ENCODE measurements around the gene NFIA.

The NFIA gene

DNA sequence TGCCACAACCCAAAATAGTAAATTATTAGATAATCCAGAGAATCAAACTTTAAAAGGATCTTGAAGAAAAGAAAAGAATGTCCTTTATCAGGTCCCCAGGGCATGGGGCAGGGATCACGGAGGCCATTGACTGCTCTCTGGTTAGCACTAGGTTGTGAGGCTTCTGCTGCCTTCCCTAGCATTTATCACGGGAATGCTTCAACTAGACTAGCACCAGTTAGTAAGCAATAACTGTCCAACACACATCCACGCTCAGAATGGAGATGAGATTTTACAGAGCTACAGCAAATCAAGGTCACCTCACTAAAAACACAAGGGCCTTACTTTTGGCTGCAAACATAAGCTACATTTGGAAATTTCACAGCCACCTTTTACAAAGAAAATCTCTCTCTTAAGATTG lies 304.0 kb downstream of the NFIA start:
- DNase-seq = no peak

DNA sequence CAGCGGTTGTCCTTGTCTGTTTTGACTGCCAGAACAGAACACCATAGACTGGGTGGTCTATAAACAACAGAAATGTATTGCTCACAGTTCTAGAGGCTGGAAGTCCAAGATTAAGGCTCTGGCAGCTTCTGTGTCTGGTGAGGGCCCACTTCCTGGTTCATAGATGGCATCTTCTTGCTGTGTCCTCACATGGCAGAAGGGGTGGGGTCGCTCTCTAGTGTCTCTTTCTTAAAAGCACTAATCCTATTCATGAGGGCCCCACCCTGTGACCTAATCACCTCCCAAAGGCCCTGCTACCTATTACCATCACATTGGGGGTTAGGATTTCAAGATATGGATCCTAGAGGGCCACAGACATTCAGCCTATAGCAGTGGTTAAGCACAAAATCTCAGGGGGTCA lies 304.4 kb downstream of the NFIA start:
- no peak for DNase-seq

DNA sequence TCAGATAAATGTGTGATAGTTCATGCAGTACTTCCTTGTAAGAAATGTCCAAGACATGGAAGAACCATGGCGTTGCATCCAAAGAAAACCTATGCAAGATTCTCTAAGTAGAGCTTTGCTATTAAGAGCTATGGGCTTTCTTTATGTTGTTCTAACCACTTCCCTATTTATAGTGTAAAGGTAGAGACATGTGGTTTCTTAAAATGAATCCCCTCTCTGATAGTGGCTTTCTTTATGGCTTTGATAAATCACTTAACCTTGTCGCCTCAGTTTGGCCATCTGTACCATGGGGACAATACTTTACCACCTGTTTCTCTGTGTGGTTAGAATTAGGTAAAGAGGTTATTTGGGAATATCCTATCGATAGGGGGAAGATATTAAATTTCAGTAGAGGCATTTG lies 305.5 kb downstream of the NFIA start:
- DNase-seq = no peak

DNA sequence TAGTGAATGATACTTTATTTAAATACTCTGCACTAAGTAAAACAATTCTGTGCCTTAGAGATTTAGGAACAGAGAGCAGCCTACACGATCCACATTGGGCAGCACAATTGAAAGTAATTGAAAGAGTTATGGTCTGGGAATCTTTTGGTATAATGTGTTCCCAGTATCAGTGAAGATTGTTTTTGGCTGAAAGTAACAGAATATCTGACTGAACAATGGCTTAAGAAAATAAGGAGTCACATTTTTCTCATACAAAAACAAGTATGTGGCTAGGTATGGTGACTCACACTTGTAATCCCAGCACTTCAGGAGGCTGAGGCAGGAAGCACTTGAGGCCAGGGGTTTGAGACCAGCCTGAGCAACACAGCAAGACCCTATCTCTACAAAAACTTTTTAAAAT lies 306.2 kb downstream of the NFIA start:
- DNase-seq = no peak

DNA sequence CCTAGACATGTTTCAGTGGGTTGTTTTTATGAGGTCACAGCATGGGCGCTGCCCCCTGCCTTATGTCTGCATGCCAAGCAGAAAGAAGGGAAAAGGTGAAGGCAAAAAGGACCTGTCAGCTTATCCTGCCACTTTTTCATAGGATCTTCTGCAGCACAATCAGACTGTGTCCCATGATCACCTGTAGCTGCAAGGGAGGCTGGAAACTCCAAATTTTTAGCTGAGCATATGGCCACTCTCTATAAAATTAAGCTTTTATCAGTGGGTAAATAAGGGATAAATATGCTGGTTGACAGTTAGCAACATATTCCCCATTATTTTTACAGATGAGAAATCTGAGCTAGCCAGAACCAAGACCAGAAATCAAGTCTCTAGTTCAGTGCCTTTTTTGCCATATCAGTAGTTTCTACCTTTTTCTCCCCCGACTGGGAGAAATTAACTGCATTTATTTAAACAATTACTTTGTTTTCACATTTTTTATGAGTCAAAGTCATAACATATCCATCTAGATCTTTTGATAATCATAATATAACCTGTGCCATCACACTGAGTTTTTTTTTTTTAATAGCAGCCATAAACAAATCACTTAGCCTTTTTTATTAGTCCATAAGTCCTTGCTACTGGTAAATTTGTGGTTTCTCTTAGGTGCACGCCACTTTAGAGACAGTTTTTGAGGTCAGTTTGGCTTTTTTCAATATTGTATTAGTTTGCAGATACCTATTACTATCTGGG lies 307.0 kb downstream of the NFIA start:
- no peak for DNase-seq

DNA sequence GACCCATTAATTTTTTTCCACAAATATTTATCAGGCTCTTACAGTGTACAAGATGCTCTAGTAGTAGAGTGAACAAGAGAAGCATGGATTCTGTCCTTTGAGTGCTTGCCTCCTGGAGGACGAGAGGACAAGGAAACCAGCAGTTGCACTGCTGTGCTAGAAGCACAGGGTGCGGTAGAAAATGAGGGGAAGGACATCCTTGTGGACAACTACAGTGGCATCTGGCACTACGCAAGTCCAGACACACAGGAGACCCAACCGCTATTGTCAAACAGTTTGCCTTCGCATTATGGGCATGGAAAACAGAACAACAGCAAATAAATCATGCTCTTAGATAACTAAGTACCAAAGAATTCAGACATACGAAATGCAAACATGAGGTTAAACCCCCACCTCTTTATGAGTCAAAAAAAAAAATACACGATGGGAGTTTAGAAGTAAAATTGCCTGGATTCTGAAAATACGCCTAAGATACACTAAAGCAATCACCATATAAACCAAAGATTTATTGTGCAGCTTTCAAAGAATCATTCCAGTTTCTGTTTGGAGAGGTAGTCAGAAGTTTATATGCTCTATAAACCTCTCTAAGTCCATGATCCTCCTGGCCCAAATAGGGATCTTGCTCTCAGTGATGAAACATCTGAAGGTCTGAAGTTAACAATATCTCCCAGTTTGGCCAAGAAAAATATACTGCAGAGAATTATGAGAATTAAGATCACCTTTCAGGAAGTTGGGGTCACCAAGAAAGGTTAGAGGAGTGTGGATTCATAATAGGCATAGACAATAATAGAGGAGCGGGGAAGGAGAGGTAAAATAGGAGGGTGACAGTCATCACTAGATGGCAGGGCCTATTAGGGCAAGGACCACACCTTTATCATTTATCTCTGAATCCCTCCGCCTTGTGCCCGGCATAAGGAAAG lies 307.8 kb downstream of the NFIA start:
- no peak for DNase-seq

DNA sequence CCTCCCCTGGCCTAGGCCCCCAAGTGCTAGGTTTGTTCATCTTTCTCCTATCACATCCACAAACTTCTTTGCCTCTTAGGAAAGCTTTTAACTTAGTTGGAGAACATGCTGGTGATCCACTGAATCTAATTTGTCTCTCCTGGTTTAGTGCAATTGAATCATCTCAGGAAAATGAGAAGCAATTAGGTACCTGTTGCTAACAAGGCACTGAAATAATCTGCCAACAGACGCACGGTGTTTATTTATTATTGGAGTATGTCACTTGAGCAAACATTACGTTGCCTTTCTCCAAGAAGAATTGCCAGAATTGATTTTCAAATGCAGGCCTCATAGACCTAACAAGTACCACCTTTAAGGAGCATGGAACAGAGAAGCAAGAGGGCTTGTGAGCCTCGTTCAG lies 309.4 kb downstream of the NFIA start:
- DNase-seq = no peak

DNA sequence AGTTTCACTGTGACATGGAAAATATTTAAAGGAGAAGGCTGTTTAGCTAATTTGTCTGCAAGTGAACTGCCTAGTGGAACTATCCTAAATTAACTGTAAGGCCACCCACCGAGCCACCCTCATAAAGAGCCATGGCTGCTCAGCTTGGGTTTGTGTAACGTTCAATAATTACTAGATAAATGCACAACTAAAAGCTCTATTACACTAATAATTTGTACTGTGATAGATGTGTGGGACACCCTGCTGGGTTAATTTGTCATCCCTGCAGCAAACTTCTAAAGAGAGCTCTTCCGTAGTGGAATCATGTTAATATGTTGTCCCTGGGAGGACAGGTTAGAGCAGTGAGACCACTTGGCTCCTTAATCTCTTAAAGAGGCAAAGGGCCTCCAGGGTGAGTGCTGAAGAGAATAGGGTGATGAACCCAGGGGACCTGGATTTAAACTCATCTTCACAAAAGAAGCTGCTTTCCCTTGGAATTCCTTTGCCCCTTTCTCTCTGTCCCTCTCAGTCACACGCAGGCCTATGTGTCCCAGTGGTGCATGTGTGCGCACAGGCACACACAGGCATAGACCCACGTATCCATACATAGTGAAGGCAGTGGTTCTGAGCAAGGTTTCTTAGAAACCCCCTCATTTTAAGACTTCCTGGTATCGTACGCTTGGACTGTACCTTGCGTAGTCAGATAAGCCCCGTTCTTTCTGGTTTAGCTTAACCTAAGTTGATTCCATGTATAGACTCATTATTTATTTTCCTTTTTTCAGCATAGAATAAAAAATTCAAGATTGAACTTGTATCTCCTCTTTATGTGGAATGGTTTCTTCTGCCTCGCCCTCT lies 310.3 kb downstream of the NFIA start:
- no peak for DNase-seq

DNA sequence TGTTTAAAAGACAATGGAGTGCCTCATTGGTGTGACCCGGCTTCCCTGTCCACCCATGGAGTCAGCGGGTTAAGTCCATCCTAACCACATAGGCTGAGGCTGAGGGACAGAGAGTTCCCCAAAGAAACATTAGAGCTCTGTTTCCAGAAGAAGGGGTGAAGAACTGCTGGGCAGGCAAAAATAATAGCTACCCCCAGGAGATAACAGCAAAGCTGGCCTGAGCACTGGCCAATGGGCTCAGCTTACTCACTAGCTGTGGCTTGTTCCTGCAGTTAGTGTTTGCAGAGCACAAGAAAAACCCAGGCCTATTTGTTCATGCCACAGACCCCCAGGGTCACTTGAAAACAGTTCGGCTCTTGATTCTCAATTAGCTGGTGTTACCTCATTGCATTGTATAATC lies 311.2 kb downstream of the NFIA start:
- DNase-seq = no peak

DNA sequence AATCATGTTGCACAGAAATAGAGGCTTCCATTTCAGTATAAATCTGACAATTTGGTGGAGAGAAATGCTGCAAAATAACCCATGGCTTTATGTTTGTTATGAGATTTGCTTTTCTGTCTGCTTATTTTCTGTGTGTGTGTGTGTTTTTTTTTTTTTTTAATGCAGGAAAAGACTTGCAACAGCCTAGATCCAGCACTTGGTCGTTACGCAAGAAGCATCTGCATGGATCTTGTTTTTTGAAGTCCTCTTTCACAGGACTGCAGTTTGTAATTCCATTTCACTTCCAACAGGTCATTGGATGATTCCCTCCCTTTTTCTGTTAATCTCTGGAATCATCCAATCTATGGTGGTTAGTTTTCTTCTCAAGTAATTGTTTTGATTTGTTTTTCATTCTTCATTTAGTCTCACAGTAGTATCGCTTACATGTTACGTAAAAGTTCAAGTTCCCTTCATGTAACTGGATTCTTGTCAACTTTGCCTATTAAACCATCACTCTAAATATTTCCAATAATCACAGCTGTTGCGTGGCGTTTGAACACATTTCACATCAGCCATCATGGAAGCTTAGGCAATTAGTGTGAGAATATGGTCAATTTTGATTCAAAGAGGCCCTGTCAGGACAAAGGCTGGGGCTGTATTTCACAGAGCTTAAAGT lies 312.9 kb downstream of the NFIA start:
- DNase-seq = no peak

DNA sequence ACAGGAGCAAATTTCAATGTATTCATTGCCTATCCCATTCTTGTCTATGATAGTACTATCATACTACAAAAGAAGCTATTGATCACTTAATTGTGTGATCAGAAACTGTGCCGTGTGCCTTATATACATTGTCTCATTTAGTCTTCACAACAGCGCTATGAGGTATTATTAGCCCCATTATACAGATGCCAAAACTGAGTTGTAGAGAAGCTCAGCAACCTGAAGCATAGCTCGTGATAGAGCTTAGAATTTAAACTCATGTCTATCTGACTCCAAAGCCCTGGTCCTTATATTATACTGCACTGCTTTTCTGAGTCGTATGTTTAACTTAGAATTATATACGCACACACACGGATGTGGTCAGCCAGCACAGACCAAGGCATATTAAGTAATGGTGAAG lies 315.1 kb downstream of the NFIA start:
- no peak for DNase-seq

DNA sequence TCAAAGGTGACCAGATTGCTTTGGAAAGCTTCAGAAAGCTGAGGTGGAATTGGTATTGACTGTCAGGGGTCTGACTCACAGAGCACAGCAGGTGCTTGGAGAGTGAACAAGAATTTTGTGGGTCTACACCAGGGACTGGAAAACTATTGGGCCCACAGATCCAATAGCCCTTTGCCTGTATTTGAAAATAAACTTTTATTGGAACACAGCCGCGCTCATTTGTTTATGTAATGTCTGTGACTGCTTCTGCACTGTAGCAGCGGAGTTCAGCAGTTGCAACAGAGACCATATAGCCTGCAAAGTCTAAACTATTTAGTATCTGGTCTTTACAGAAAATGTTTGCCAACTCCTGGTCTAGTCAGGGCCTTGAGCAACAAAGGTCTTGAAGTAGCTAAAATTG lies 315.6 kb downstream of the NFIA start:
- no peak for DNase-seq

DNA sequence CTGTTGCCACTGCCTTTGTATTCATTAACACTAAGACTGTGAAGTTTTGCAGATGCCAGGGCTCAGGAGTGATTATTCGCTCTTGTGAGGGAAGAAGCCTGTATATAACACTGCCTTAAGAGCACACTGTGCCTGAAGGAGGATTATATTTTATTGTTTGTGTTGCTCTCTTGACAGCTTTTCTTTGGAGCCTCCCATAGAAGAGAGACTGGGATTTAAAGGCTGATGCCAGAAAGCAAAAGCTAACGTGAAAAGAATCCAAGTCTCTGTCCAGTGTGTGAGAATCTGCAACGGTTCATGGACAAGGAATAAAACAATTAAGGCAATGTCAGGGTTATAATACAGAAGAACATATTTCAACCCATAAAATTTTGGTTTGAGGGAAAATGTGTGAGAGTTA lies 316.8 kb downstream of the NFIA start:
- DNase-seq = no peak

DNA sequence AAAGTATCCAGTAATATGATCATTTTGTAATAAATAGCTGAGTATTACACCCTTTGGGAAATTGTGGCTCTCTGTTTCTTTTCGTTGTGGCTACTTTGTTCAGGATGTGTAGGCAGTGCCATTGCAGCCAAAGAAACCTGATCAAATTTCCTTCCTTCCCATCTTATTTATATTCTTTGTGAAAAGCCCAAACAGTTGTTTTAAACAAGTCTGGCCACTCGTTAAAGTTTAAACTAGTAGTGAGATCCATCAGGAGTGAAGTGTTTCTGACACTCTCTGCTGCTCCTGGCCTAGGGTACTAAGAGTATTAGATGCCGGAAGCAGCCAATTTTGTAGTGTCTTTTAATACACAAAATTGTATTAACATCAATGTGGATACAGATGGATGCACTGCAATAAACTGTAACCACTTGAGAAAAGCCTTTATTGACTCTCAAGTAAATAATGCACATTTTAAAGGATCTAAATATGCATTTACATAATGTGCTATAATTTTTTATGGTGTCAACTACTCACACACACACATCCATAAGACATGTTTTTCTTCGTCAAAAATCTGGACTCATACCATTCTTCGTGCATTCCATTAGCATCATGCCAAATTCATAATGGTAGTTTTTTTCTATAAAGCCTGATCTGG lies 317.9 kb downstream of the NFIA start:
- no peak for DNase-seq

DNA sequence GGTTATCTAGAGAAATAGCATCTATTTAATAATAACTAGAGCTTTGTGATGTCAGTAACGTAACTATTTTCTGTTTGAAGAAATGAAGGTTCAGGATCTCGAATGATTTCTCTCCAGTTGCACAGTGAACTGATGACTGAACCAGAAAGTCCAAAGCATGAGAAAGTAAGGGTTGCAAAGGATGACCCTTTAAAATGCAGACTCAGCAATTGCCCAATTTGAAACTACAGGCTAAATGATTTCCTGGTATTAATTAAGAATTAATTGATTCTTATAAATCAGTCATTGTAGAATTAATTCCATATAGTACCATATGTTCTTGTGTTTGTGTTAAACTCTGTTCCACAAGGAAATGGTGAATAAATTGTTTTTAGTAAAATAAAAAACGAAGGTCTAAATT lies 318.6 kb downstream of the NFIA start:
- DNase-seq = no peak

DNA sequence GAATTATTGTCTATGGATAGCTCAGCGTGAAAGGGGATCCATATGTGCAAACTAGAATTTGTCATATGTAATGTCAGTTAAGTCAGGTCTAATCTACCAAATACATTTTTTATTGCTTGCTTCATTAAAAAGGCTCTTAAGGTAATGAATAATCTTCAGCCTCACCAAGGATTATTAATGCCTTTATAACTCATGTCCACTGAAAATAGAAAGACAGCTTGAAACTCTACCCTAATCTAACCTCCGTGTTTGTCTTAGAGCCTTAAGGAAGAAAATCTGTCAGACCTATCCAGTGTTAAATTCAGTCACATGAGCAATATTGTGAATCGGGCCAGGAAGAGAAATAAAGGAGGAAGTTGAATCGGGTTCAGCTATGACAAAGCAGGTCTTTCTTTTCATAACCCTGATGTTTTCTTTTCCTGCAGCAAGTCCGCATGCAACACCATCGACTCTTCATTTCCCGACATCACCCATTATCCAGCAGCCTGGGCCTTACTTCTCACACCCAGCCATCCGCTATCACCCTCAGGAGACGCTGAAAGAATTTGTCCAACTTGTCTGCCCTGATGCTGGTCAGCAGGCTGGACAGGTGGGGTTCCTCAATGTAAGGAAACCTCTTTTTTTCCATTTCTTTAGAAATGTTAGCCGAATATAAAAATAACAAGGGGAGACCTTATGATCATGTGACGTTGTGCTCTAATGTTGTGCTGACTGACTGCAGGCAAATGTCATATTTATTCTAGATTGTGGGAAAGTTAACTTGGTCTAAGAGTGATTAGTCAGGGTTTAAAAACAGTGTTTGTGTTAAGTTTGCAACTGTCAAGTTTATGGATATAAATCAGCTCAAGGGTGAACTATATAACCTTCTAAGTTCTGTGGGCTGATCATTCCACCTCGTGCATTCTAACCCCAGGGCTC lies 321.6 kb downstream of the NFIA start:
- no peak for DNase-seq

DNA sequence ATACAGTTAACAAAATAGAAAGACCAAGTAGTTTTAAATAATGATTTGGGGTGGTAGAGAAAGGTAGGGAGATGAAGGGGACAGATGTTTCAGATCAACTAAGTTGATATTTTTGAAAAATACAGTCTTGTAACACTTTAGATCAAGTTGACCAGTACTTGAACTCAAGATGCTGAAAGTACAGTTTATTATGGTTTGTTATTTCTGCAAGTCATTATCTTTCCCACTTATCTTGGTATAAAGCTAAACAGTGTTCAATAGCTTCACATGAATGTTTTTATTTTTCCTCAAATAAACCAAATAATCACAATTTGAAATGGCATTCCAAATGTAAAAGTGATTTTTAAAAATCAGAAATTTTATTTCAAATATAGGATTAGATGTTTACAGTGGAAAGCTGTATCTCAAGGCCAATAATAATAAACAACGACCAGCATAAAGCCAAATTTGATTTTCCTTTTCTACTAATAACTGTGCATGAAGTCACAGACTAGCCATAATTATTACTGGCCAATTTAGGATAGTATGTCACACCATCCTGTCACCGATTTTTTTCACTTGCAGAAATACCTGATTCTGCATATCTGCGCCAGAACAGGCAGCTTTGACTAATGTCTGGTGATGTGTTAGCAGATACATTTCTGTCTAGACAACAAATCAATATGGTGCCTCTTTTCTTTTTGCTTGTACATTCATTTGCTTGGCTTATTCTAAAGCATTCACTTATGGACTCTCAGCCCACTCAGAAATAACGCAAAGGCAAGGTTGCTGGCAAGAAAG lies 322.4 kb downstream of the NFIA start:
- no peak for DNase-seq

DNA sequence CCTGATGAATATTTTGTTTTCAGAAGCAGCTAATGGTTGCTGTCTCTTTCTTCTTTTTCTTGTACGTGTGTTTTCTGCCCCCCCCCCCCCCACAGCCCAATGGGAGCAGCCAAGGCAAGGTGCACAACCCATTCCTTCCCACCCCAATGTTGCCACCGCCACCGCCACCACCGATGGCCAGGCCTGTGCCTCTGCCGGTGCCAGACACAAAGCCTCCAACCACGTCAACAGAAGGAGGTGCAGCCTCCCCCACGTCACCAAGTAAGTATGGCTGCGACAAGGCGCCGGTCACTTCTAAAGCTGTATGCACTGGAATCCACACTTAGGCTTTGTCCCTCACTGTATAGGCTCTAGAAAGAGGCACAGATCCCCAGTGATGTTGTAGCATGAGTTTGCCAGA lies 324.1 kb downstream of the NFIA start:
- DNase-seq = no peak

DNA sequence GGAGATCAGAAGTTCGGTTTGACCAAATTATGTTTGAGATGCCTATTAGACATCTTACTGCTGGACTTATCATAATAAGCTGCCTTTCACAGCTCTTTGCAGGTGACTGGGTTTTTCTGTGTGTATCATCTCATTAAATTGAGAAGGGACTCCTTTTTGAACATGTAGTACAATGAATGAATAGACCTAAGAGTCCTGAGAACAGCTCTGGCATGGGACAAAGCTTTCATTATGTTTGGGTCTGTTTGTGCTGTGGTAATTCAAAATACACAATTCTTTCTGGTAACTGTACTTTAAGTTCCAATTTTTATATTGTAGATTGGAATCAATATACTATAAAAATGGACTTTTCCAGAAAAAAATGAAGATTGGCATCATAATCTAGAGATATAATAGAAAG lies 330.2 kb downstream of the NFIA start:
- no peak for DNase-seq

DNA sequence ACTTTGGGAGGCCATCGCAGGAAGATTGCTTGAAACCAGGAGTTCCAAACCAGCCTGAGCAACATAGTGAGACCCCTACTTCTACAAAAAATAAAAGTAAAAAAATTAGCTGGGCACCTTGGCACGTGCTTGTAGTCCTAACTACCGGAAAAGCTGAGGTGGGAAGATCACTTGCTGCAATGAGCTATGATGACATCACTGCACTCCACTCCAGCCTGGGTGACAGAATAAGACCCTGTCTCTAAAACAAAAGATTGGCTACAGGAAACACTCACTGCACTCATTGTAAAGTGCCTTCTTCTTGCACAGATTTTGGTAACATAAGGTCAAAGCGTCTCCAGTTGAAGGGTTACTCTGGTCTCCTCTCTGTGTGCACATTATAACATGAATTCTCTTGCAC lies 336.8 kb downstream of the NFIA start:
- DNase-seq = no peak

DNA sequence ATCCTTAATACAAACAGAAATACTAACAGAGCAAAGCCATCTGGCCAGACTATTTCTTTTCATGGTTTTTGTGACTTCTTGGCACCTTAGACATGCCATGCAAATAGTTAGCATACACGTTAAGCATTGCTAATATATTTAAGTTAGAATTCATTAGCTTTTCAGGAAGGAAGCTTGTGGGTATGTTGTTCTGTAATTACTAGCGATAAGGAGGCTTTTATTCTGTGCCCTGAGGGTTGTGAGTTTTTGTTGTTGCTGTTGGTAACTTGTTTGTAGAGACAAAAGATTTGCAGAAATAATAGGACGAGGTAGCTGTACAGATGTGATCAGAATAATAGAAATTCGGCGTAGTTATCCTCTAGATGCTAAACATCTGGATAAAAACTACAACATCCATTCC lies 337.3 kb downstream of the NFIA start:
- DNase-seq = no peak

Measured in activated CD8-positive, alpha-beta memory T cell treated with anti-CD3 and anti-CD28 coated beads, Interleukin-2, amount 50 U/mL, for 4 hours (primary cell).